Esophagus squamous epithelium (tissue), 5 donors: ENCODE measurements around the gene ATP10A. TPM values are rescaled to one million over a fixed set of nuclear protein-coding genes. Genes with fewer than 3 reads are reported as not detected.
A peak's percentile ranks its signal among the peaks of the same experiment; 100 is the strongest.

Experiments
- DNase-seq: peaks from one replicate; lab custom pipeline; 2025; lab: John Stamatoyannopoulos, UW
- H3K27ac ChIP-seq, 4 donors: fragments of 200-600 bp; sonication (generic); one replicate each; pipeline ENCODE4 v1.5.1; 2016 to 2019; ENCODE audit warnings: mild to moderate bottlenecking in 1 of 4
- H3K27me3 ChIP-seq, 4 donors: fragments of 200-600 bp; sonication (generic); 1 replicate in 3 of 4; 2 replicates in 1 of 4; pipeline versions ENCODE4 v1.5.1 to v1.6.0; 2017 to 2021; ENCODE audit warnings: antibody characterized with exemption in 1 of 4
- H3K36me3 ChIP-seq, 3 donors: fragments of 200-600 bp; sonication (generic); one replicate each; pipeline ENCODE4 v1.5.1; 2016 to 2019
- H3K4me1 ChIP-seq, 3 donors: fragments of 200-600 bp; sonication (generic); one replicate each; pipeline ENCODE4 v1.5.1; 2017 to 2019
- H3K4me3 ChIP-seq, 4 donors: fragments of 200-600 bp; sonication (generic); 1 replicate in 3 of 4; 2 replicates in 1 of 4; pipeline ENCODE4 v1.5.1; 2016 to 2019; ENCODE audit warnings: mild to moderate bottlenecking in 2 of 4, moderate library complexity in 1 of 4
- H3K9me3 ChIP-seq, 3 donors: fragments of 200-600 bp; sonication (generic); one replicate each; pipeline ENCODE4 v1.5.1; 2016 to 2019
- CTCF ChIP-seq, 6 experiments: fragments of 450-650 bp in 4 of 6; fragments of 200-600 bp in 2 of 6; sonication (generic) in 2 of 6; IDR thresholded peaks; one replicate each; pipeline ENCODE4 v1.5.1; 2016 to 2019; ENCODE audit warnings: antibody characterized with exemption in 6 of 6, mild to moderate bottlenecking in 4 of 6, moderate library complexity in 4 of 6
- POLR2A ChIP-seq, 4 donors: fragments of 450-650 bp; IDR thresholded peaks; one replicate each; pipeline ENCODE4 v1.6.1; 2017; ENCODE audit warnings: antibody characterized with exemption in 4 of 4, mild to moderate bottlenecking in 4 of 4, moderate library complexity in 3 of 4
- WGBS, 2 donors: methylation state at CpG; one replicate each; pipeline ENCODE4 v1.1.5; 2018; 5-methylcytosine and 5-hydroxymethylcytosine counted together
- intact Hi-C: fragments of 100-400 bp; cut with DNase I; formaldehyde crosslinking; loops from one replicate; pipeline ENCODE4 v1.15.0; 2022
- total RNA-seq, 4 donors: library from RNA; depleted of rRNA; stranded (reverse); fragments of >200 nt; gene quantifications; one replicate each; pipeline ENCODE4 v1.1.0, GENCODE V29; 2016
- donor health status: DM: yes; HTN: yes; CAD: no.

ATP10A gene
- total RNA-seq, 4 donors from 2014 or later: 0.88 to 6.3 (median 1.9) TPM

- Histone ChIP-seq H3K4me3 (no peak overlapping the region), H3K9me3 (no peaks in the 10 kb centered on the region), H3K27ac (no peak overlapping the region), H3K4me1 (no peaks in the 10 kb centered on the region), H3K27me3 (no peaks in the 10 kb centered on the region), H3K36me3 (no peaks in the 10 kb centered on the region)
- TF ChIP-seq POLR2A (IDR thresholded peaks at IDR 0.05) (no peak), CTCF (IDR thresholded peaks at IDR 0.05) (no peak)
- no peak for DNase-seq
- 30 to 33% methylated on average over 3 of the region's 3 CpGs for WGBS, 2 donors
- intact Hi-C loops: no loop called here
Measured at GRCh38 chr15:25892126-25892525, 29.0 kb upstream of the ATP10A start.

- H3K36me3 ChIP-seq: no peaks in the 10 kb centered on the region
- 71 to 83% methylated on average over 4 of the region's 4 CpGs for WGBS, 2 donors
- DNase-seq: no peak
- TF ChIP-seq POLR2A (IDR thresholded peaks at IDR 0.05): no peak
- no peak for TF ChIP-seq CTCF (IDR thresholded peaks at IDR 0.05)
- no peak overlapping the region for H3K4me3 ChIP-seq
- H3K4me1 ChIP-seq: no peaks in the 10 kb centered on the region
- H3K27me3 ChIP-seq: no peaks in the 10 kb centered on the region
- H3K9me3 ChIP-seq: no peaks in the 10 kb centered on the region
- intact Hi-C loops: no loop called here
- peak overlapping the region in 1 of 4 donors; percentile 13 for H3K27ac ChIP-seq
Measured at GRCh38 chr15:25891081-25891480, 28.0 kb upstream of the ATP10A start.

- TF ChIP-seq POLR2A (IDR thresholded peaks at IDR 0.05) (no peak), CTCF (IDR thresholded peaks at IDR 0.05) (no peak)
- peak overlapping the region in 1 of 4 donors; percentile 13 for H3K27ac ChIP-seq
- H3K27me3 ChIP-seq: no peaks in the 10 kb centered on the region
- DNase-seq: no peak
- intact Hi-C loops: no loop called here
- no peaks in the 10 kb centered on the region for H3K9me3 ChIP-seq
- H3K36me3 ChIP-seq: no peaks in the 10 kb centered on the region
- WGBS, 2 donors: 33 to 45% methylated on average over 4 to 5 of the region's 5 CpGs
- no peak overlapping the region for H3K4me3 ChIP-seq
- no peaks in the 10 kb centered on the region for H3K4me1 ChIP-seq
Measured at GRCh38 chr15:25890529-25890928, 27.4 kb upstream of the ATP10A start.

GRCh38 chr15:25887870-25888269, 24.7 kb upstream of the ATP10A start:
- Histone ChIP-seq H3K36me3 (no peaks in the 10 kb centered on the region), H3K4me1 (peaks cover 0 to 14% (median 0%) of the 10 kb centered on the region in 3 donors), H3K27me3 (no peaks in the 10 kb centered on the region), H3K27ac (no peak overlapping the region), H3K9me3 (no peaks in the 10 kb centered on the region), H3K4me3 (no peak overlapping the region)
- DNase-seq: no peak
- 52 to 56% methylated on average over 3 of the region's 3 CpGs for WGBS, 2 donors
- TF ChIP-seq CTCF (IDR thresholded peaks at IDR 0.05) (no peak), POLR2A (IDR thresholded peaks at IDR 0.05) (no peak)
- intact Hi-C loops: no loop called here

GRCh38 chr15:25886498-25887140, 23.5 kb upstream of the ATP10A start:
- Histone ChIP-seq H3K36me3 (no peaks in the 10 kb centered on the region), H3K4me3 (no peak overlapping the region), H3K27ac (peak overlapping the region in 3 of 4 donors; percentile 28 to 71 (median 60)), H3K9me3 (no peaks in the 10 kb centered on the region), H3K27me3 (no peaks in the 10 kb centered on the region), H3K4me1 (peaks cover 0 to 14% (median 0%) of the 10 kb centered on the region in 3 donors)
- intact Hi-C loops: no loop called here
- TF ChIP-seq CTCF (IDR thresholded peaks at IDR 0.05) (no peak), POLR2A (IDR thresholded peaks at IDR 0.05) (no peak)
- DNase-seq: no peak
- 53 to 58% methylated on average over 7 of the region's 7 CpGs for WGBS, 2 donors
